SIG-M5 treated with dmso at 0.1 percent for 504 hours (cell line): ENCODE results near the gene SLA2.
A peak's percentile ranks its signal among the peaks of the same experiment; 100 is the strongest.
"Not testable (repeated sequence)": the region's sequence is repeated elsewhere in the genome, so short reads cannot be mapped to it uniquely, and the experiment has no call there.

Source experiments
- DNase-seq: peaks from one replicate; lab custom pipeline; 2025; ENCODE audit not compliant: unreplicated experiment; lab: John Stamatoyannopoulos, UW

The SLA2 gene

GRCh38 chr20:36611625-36612024, 34.4 kb downstream of the SLA2 start:
- no peak for DNase-seq

DNA sequence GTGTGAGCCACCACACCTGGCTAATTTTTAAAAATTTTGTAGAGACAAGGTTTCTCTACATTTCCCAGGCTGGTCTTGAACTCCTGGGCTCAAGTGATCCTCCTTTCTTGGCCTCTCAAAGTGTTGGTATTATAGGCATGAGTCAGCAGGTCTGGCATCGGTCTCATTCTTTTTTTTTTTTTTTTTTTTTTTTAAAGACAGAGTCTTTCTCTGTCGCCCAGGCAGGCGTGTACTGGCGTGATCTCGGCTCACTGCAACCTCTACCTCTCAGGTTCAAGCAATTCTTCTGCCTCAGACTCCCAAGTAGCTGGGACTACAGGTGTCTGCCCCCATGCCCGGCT, 37.6 kb downstream of the SLA2 start:
- not testable (repeated sequence) for DNase-seq

GRCh38 chr20:36607586-36608387, 38.2 kb downstream of the SLA2 start:
- no peak for DNase-seq

DNA sequence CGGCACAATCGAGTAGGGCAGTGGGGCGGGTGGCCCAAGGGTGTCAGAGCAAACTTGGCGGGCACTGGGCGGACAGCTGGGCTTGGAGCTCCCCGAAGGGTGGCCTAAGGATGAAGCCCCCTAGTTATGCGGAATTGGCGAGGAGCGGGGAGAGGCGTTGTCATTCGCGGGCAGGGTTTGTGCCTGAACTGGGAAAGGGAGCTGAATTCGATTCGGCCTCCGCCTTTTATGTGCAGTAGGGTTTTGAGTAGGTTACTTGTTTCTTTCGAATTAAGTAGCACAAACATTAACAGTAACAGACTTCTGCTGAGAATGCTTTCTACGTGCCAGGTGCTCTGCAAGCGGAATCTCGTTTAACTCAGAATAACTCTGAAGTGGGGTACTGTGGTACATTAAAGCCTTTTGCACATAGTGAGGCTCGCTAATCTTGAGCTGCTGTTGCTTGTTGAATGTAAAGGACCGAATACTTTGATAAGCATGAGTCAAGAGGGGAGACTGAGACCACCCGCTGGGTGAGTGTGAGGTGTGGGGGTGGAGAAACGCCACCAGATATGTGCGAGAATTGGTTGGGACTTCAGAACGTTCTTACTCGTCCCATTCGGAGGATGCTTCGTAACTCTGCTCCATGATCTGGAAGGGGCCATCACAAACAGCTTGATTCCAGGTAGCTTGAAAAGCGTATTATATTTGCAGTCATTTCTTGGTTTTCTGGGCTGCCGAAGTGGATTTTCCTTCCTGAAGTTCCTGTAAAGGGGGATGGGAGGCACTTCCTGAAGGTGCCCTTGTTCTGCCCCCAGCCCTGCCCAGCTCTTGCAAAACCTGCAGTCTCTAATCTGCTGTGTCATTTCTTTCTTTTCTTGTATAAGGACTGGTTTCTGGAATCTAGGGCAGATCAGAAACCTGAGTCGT, 39.6 kb downstream of the SLA2 start:
- DNase-seq, result peak; percentile 92

DNA sequence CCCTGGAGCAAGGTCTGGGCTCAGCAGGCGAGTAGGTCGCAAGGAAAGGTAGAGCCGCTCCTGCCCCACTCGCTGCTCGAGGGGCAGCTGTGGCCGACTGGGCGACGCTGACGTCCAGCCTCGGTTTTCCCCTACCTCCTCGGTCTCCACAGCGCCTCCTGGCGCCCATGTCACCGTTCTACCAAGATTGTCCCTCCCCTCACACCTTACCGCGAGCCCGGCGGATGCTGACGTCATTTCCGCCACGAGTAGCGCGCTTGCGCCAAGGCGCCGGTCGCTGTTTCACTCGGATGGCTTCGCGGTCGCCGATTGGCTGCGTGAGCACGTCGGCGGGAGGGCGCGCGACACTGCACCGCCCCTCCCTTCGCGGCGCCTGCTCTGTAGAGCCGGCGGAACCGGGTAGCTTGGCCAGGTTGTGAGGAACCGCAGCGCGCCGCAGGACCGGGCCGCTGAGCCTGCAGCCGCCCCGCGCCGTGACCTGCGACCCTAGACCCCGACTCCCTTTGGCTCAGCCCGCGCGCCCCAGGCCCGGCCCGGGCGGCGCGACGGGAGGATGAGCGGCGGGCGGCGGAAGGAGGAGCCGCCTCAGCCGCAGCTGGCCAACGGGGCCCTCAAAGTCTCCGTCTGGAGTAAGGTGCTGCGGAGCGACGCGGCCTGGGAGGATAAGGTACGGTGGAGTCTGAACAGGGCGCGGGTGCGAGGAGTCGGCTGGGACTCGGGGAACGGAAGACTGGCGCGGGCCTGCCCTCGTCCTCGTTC, 40.4 kb downstream of the SLA2 start, which contains the start of gene RAB5IF:
Gene RAB5IF (plus strand): TSS at position 381 of the 759 bp plus-strand sequence. CDS start 173 bp downstream, at position 554.
- DNase-seq, result peak; percentile 97

DNA sequence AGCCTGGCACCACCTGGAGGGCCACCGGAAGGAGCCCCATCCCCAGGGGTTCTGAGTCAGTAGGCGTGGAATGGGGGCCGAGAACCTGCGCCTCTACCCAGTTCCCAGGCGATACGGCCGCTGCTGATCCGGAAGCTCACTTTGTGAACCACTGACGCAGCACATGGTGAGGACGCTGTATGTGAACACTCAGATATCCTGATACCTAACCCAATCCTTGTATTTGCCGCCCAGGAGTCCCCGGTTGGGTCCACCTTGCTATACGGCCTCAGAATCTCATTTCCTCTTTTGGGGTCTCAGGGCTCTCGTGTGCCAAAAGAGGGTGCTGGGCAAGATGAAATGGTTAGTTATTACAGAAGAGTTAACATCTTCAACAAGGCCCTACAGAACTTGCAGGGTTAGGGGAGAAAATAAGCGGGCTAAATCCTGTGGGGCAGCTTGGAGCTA, 41.0 kb downstream of the SLA2 start:
- peak; percentile 68 for DNase-seq

GRCh38 chr20:36601540-36601939, 44.5 kb downstream of the SLA2 start:
- DNase-seq, result peak; percentile 30

- peak; percentile 50 for DNase-seq
These were observed 46.1 kb downstream of the SLA2 start for GRCh38 chr20:36599912-36600345.

GRCh38 chr20:36593347-36593929, 52.6 kb downstream of the SLA2 start:
- DNase-seq, result no peak

DNA sequence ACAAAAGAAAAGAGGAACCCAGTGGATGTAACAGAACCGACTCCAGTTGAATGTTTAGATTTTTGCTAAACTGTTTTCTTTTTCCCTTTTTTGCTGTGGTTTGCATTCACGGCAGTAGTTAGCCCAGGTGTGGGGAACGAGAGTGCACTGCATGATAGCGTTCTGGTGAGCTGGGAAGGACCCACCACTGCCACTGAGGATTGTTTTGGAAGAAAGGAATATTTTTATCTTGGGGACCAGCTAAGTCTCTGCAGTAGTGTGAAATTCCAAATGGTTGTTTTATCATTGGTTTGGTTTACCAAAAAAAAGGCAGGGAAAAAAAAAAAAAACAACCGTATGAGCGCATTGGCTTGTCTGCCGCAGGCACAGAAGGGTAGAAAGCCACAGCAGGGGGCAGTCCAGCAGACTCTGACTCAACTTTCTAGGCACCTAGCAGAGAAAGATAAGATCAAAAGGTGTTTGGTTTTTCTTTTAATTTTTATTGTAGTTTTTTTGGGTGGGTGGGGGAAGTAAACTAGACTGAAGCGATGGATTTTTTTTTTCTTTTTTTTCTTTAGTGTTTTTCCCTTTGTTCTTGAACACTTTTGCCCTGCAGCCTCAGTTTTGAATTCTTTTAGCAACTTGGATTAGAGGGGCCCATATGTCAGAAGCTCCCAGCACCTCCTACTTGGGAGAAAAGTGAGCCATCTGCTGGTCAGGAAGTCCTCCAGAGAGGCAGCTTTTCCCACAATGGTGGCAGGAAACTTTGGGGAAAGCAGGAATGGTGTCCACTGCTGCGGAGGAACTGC, 53.9 kb downstream of the SLA2 start:
- no peak for DNase-seq

DNA sequence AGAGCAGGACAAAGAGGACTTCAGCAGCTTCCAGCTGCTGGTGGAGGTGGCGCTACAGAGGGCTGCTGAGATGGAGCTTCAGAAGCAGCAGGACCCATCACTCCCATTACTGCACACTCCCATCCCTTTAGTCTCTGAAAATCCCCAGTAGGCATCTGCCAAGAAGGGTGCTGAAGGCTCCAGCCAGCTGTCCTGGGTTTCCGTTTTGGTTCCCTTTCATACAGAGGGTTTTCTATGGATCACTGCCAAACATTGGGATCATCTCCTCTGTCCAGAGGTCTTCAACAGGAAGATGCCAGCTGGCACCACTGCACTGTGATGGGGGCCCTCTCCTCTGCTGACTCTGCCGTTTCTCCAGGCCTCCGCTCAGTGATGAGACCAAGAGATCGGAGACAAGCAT, 54.7 kb downstream of the SLA2 start:
- no peak for DNase-seq

GRCh38 chr20:36587388-36588070, 58.5 kb downstream of the SLA2 start:
- DNase-seq, result no peak

DNA sequence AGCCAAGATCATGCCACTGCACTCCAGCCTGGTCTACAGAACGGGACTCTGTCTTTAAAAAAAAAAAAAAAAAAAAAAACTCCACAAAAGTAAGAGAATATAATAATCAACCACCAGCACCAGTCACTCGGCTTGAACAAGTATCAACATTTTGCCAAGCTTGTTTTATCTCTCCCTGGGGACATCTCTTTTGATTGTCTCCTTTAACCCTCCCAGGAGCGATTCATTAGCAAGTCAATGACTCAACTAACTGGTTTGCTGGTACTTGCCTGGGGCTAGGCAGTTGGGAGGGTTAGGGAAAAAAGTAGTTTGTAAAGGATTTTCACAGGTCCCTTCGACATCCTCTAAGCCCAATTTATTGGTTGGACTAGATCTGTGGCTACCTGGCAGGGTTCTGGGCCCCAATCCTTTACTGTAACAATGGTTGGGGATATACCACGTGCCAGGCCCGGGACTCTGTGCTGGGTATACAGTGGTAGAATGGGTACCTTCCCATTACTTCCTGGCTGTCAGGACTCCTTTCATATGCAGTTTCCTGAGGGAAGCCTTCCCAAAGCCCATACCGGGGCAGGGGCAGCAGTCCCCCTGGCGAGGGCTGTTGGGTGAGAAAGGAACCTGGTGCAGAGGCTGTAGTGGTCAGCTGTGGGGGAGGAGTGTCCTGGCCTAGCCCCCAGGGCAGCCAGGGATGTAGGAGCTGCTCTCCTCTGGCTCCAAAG, 60.4 kb downstream of the SLA2 start:
- DNase-seq, result no peak

GRCh38 chr20:36584018-36584481, 61.9 kb downstream of the SLA2 start:
- no peak for DNase-seq

- no peak for DNase-seq
These were observed 63.2 kb downstream of the SLA2 start for GRCh38 chr20:36582821-36583220.

GRCh38 chr20:36582322-36582721, 63.7 kb downstream of the SLA2 start:
- no peak for DNase-seq

GRCh38 chr20:36579996-36580545, 65.9 kb downstream of the SLA2 start:
- DNase-seq, result no peak

GRCh38 chr20:36578356-36579041, 67.5 kb downstream of the SLA2 start:
- DNase-seq, result no peak
